Bronchial epithelial cell (primary cell): ENCODE results near the gene TACR1. TPM values are rescaled to one million over a fixed set of nuclear protein-coding genes. Genes with fewer than 3 reads are reported as not detected.
"Not testable (repeated sequence)": the region's sequence is repeated elsewhere in the genome, so short reads cannot be mapped to it uniquely, and the experiment has no call there.

Experiments used
- DNase-seq: peaks from one replicate; pipeline ENCODE4 v3.0.0-alpha.2; 2010; ENCODE audit warnings: low read depth
- FAIRE-seq: peaks from 2 replicates; lab custom pipeline; 2011; peaks lifted over from hg19 to GRCh38; lab: Jason Lieb, UNC
- H3K27me3 ChIP-seq: 2 replicates; pipeline ENCODE4 v1.5.1; 2011; ENCODE audit warnings: low read length; ENCODE audit not compliant: control insufficient read depth, insufficient read depth
- H3K36me3 ChIP-seq: 2 replicates; pipeline ENCODE4 v1.5.1; 2011; ENCODE audit warnings: low read length; ENCODE audit not compliant: control insufficient read depth, insufficient read depth
- H3K4me3 ChIP-seq: 2 replicates; pipeline ENCODE4 v1.5.1; 2011; ENCODE audit warnings: mild to moderate bottlenecking, low read depth, low read length, control low read depth
- total RNA-seq: library from RNA; depleted of rRNA; stranded (reverse); fragments of >200 nt; gene quantifications from 2 replicates; pipeline ENCODE4 v1.2.1, GENCODE V29; 2014
- TF ChIP-seq, protein P1 (sequence below): IDR thresholded peaks from 2 replicates; pipeline ENCODE4 v1.5.1; 2011; ENCODE audit warnings: mild to moderate bottlenecking, moderate library complexity, low read length, control low read depth, inconsistent platforms; ENCODE audit not compliant: insufficient read depth, severe bottlenecking

The TACR1 gene
- total RNA-seq, 1 donor from 2014 or later, result not detected

DNA sequence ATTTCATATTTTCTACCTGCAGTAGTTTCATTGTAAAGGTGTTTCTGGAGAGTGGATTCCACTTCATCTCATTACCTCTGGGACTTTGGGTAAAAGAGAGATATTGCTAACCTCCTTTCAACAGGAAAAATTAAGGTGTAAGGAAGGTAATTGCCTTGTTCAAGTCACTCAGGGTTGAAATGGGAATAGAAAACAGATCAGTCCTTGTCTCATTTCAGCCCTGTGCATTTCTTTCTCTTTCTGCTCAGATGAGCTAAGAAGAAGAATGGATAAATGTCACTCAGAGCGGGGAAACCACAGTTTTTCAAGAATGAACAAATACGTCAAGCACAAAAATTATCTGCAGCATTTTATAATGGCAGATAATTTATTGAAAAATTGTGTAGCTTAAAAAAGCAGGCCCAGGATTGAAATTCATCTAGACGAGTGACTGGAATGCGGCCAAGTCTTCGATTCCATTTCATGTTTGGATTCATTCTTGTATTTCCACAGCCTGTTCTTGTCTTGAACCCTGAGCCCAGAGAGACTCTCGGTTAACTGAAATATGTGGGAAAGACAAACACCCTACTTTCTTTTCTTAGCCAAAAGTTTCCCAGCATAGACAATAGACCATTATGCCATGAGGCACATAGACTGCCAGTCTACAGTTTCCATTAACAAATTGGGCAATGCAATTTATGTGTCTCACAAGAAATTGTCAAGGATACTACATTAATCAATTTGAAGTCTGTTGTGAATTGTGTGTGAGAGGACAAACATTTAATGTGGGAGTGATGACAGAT is 133.0 kb downstream of the TACR1 start:
- no peaks in the 10 kb centered on the region for H3K27me3 ChIP-seq
- TF ChIP-seq, protein P1, sequence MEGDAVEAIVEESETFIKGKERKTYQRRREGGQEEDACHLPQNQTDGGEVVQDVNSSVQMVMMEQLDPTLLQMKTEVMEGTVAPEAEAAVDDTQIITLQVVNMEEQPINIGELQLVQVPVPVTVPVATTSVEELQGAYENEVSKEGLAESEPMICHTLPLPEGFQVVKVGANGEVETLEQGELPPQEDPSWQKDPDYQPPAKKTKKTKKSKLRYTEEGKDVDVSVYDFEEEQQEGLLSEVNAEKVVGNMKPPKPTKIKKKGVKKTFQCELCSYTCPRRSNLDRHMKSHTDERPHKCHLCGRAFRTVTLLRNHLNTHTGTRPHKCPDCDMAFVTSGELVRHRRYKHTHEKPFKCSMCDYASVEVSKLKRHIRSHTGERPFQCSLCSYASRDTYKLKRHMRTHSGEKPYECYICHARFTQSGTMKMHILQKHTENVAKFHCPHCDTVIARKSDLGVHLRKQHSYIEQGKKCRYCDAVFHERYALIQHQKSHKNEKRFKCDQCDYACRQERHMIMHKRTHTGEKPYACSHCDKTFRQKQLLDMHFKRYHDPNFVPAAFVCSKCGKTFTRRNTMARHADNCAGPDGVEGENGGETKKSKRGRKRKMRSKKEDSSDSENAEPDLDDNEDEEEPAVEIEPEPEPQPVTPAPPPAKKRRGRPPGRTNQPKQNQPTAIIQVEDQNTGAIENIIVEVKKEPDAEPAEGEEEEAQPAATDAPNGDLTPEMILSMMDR, result no peak
- FAIRE-seq (no peak), DNase-seq (no peak)
- no peak overlapping the region for H3K4me3 ChIP-seq
- no peaks in the 10 kb centered on the region for H3K36me3 ChIP-seq

DNA sequence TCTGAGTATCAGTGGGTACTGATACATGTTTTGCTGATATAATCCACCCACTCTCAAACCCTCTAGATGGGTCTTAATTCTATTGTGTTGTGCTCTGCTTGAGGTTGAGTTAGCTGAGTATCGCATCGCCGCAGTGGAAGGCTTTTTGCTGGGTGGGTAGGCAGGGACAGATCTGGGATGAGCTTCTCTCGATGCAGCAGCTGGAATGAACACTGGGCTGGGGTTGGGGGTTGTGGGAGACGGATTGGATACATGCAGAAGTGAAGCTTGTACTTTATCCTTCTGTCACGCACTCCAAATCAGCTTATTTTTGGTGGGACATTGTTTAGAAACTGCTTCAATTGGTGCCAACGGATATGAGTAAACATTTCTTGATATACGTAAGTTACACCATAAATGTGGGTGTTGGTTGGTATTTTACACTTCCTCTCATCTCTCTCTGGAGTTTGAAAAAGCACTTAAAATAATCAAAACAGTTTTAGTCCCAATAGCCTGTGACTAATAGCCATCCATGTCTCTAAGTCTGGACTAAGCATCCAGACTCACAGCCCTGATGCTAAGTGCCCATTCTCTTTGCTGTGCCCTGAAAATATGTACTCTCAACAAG is 133.8 kb downstream of the TACR1 start:
- Histone ChIP-seq H3K4me3 (no peak overlapping the region), H3K36me3 (no peaks in the 10 kb centered on the region), H3K27me3 (no peaks in the 10 kb centered on the region)
- DNase-seq (peak; percentile 68), FAIRE-seq (no peak)
- TF ChIP-seq, protein P1, result no peak

DNA sequence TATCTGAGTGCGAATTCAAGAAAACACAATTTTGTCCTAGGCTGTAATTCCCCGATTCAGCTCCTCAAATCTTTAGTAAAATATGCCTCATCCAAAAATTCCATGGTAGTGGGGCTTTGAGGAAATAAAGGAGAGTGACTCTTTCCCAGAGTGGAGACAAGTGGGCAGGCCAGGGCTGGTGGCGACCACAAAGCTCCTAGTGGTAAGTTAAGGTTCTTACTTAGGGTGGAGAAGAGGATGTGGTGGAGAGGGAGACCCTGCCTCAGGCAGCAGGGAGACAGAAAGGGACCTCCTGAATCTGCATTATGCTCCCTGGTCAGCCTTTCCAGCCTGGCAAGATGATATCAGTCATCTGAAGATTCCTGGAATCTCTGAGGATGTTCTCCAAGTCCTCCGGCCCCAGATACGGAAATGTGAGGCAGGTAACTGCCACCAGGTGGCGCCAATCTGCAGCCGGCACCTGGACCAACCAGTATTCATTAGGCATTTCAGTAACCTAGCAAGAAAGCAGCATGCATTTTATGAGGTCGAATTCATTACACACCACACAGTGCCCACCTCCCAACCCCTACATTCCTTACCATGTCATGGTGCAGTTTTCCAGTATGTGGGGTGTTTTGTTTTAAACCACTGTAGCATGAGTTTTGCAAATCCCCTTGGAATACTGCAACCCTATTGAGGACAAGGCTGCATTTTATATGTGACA is 134.5 kb downstream of the TACR1 start:
- FAIRE-seq, result no peak
- H3K36me3 ChIP-seq, result no peaks in the 10 kb centered on the region
- peak; percentile 55 for DNase-seq
- TF ChIP-seq, protein P1, result peak; percentile 86
- no peak overlapping the region for H3K4me3 ChIP-seq
- H3K27me3 ChIP-seq, result no peaks in the 10 kb centered on the region

DNA sequence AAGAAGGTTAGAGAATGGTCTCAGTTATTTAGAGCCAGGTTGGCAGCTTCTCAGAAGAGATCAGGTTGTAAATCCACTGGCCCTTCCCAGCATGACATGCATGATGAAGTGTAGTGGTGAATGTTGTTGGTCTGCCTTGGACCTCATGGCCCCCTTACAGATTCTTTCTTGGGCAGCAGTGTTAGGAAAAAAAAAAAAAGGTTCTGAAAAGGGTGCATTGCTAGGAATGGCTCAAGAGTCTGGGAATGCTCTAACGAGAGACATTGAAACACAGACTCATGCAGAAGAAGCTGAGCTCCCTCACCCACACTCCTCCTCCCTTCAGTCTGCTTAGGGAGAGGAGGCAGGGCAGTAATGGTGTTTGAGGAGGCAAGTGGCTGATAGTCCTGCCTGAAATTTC is 135.4 kb downstream of the TACR1 start:
- DNase-seq, result no peak
- TF ChIP-seq, protein P1, result no peak
- Histone ChIP-seq H3K4me3 (no peak overlapping the region), H3K27me3 (no peaks in the 10 kb centered on the region), H3K36me3 (no peaks in the 10 kb centered on the region)
- FAIRE-seq, result no peak

DNA sequence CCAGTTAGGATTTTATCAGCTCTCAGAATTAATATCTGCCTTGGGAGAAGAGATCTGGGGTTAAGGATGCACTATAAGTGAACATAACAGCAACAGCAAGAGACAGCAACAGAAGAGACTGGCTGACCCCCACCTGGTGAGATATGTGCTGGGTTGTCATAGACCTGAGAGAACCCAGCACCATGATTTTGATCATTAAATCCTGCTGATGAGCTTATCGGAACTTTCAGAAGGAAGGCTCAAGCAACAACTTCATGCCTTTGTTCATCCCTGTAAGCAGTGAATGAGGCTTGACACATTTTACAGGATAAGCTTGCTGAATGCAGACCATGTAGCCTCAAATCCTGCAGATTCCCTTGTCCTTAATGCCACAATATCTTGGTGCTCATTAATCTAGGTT is 140.9 kb downstream of the TACR1 start:
- Histone ChIP-seq H3K27me3 (no peaks in the 10 kb centered on the region), H3K36me3 (no peaks in the 10 kb centered on the region), H3K4me3 (no peak overlapping the region)
- no peak for DNase-seq
- no peak for FAIRE-seq
- TF ChIP-seq, protein P1, result no peak

GRCh38 chr2:75057150-75057549 is 142.2 kb downstream of the TACR1 start:
- H3K27me3 ChIP-seq, DNase-seq, H3K4me3 ChIP-seq, H3K36me3 ChIP-seq, FAIRE-seq: not testable (repeated sequence)
